Neuronal stem cell (in vitro differentiated cells): ENCODE measurements around the gene PIGN.
A peak's percentile ranks its signal among the peaks of the same experiment; 100 is the strongest.

ENCODE experiments used
- DNase-seq: peaks from one replicate; pipeline ENCODE4 v3.0.0-alpha.2; 2013; ENCODE audit warnings: low spot score
- H2AFZ ChIP-seq: one replicate; pipeline ENCODE4 v1.6.1; 2013; ENCODE audit warnings: mild to moderate bottlenecking, low read length, inconsistent platforms
- H2AK5ac ChIP-seq: 2 replicates; pipeline ENCODE4 v1.6.1; 2013; ENCODE audit warnings: low read depth, mild to moderate bottlenecking, inconsistent platforms, low read length, moderate library complexity, mixed read lengths
- H2BK120ac ChIP-seq: 2 replicates; pipeline ENCODE4 v1.6.1; 2013; ENCODE audit warnings: low read depth, mild to moderate bottlenecking, inconsistent platforms, low read length, moderate library complexity, mixed read lengths
- H2BK12ac ChIP-seq: one replicate; pipeline ENCODE4 v1.6.1; 2013; ENCODE audit warnings: low read length, inconsistent platforms
- H2BK15ac ChIP-seq: 2 replicates; pipeline ENCODE4 v1.6.1; 2013; ENCODE audit warnings: mild to moderate bottlenecking, low read length, inconsistent platforms, mixed read lengths
- H2BK5ac ChIP-seq: one replicate; pipeline ENCODE4 v1.6.1; 2013; ENCODE audit warnings: inconsistent platforms, mild to moderate bottlenecking, low read length, moderate library complexity
- H3K14ac ChIP-seq: one replicate; pipeline ENCODE4 v1.6.1; 2013; ENCODE audit warnings: low read length, inconsistent platforms
- H3K18ac ChIP-seq: 2 replicates; pipeline ENCODE4 v1.6.1; 2013; ENCODE audit warnings: low read length, inconsistent platforms
- H3K23ac ChIP-seq: 2 replicates; pipeline ENCODE4 v1.6.1; 2013; ENCODE audit warnings: low read depth, mild to moderate bottlenecking, mixed read lengths, low read length, inconsistent platforms; ENCODE audit not compliant: poor library complexity
- H3K27ac ChIP-seq: replicated peaks from 3 replicates; pipeline ENCODE4 v1.5.1; 2013; ENCODE audit warnings: low read length, inconsistent platforms
- H3K27me3 ChIP-seq, 3 experiments: 2 replicates each; pipeline ENCODE4 v1.6.1; 2013; ENCODE audit warnings: low read length in 3 of 3, mild to moderate bottlenecking in 2 of 3, inconsistent platforms in 1 of 3, low read depth in 1 of 3, mixed read lengths in 1 of 3, moderate library complexity in 1 of 3; ENCODE audit not compliant: control insufficient read depth in 3 of 3, insufficient read depth in 3 of 3
- H3K36me3 ChIP-seq, 2 donors: replicated peaks in 1 of 2; 2 replicates each; pipeline ENCODE4 v1.6.1; 2013; ENCODE audit warnings: low read length in 2 of 2; ENCODE audit not compliant: control insufficient read depth in 2 of 2, insufficient read depth in 2 of 2
- H3K4ac ChIP-seq: 2 replicates; pipeline ENCODE4 v1.6.1; 2013; ENCODE audit warnings: inconsistent platforms, mild to moderate bottlenecking, low read length, moderate library complexity
- H3K4me1 ChIP-seq, 2 donors: 1 replicate in 1 of 2; 2 replicates in 1 of 2; pipeline ENCODE4 v1.6.1; 2013; ENCODE audit warnings: low read length in 2 of 2, low read depth in 1 of 2; ENCODE audit not compliant: control insufficient read depth in 2 of 2, insufficient read depth in 1 of 2
- H3K4me2 ChIP-seq: one replicate; pipeline ENCODE4 v1.6.1; 2013; ENCODE audit warnings: mild to moderate bottlenecking, low read length, inconsistent platforms; ENCODE audit not compliant: insufficient read depth, poor library complexity, severe bottlenecking
- H3K4me3 ChIP-seq, 2 donors: 2 replicates each; pipeline ENCODE4 v1.5.1; 2013; ENCODE audit warnings: low read length in 2 of 2, mild to moderate bottlenecking in 2 of 2, inconsistent platforms in 1 of 2, moderate library complexity in 1 of 2
- H3K79me1 ChIP-seq: one replicate; pipeline ENCODE4 v1.6.1; 2013; ENCODE audit warnings: low read depth, mild to moderate bottlenecking, inconsistent platforms, low read length, moderate library complexity
- H3K9ac ChIP-seq: one replicate; pipeline ENCODE4 v1.6.1; 2013; ENCODE audit warnings: mild to moderate bottlenecking, low read depth, low read length, inconsistent platforms; ENCODE audit not compliant: poor library complexity
- H3K9me3 ChIP-seq, 2 donors: replicated peaks in 1 of 2; 2 replicates each; pipeline versions ENCODE3 to v1.6.1; 2013; ENCODE audit warnings: low read length in 2 of 2, mild to moderate bottlenecking in 2 of 2, inconsistent platforms in 1 of 2, low read depth in 1 of 2, mixed read lengths in 1 of 2, moderate library complexity in 1 of 2; ENCODE audit not compliant: control insufficient read depth in 2 of 2, insufficient read depth in 1 of 2
- H4K8ac ChIP-seq: one replicate; pipeline ENCODE4 v1.6.1; 2013; ENCODE audit warnings: low read depth, mild to moderate bottlenecking, inconsistent platforms, low read length, moderate library complexity
- H4K91ac ChIP-seq: one replicate; pipeline ENCODE4 v1.6.1; 2013; ENCODE audit warnings: low read length, low read depth, mild to moderate bottlenecking, inconsistent platforms; ENCODE audit not compliant: poor library complexity
- WGBS, 2 donors: extraction: QIAGEN DNeasy Blood & Tissue Kit; methylation state at CpG; one replicate each; pipeline ENCODE4 v1.1.7; 2013; ENCODE audit warnings: missing lambda C conversion rate in 2 of 2, mixed read lengths in 1 of 2; ENCODE audit not compliant: insufficient read length in 2 of 2, insufficient replicate concordance in 1 of 2; ENCODE audit errors: extremely low coverage in 2 of 2; 5-methylcytosine and 5-hydroxymethylcytosine counted together

PIGN gene

GRCh38 chr18:62001396-62001795, 185.5 kb downstream of the PIGN start:
- H3K14ac ChIP-seq: no peak overlapping the region
- H2BK5ac ChIP-seq: no peak overlapping the region
- H3K4me3 ChIP-seq: no peak overlapping the region
- no peaks in the 10 kb centered on the region for H3K27me3 ChIP-seq
- no peaks in the 10 kb centered on the region for H3K4me1 ChIP-seq
- no peak overlapping the region for H2AK5ac ChIP-seq
- no peak overlapping the region for H2BK15ac ChIP-seq
- H3K9ac ChIP-seq: no peak overlapping the region
- no peak overlapping the region for H3K27ac ChIP-seq
- H3K4ac ChIP-seq: no peak overlapping the region
- H3K9me3 ChIP-seq: peaks cover 8 to 39% of the 10 kb centered on the region in 2 donors
- no peak for DNase-seq
- no peak overlapping the region for H2BK120ac ChIP-seq
- no peaks in the 10 kb centered on the region for H3K79me1 ChIP-seq
- no peak overlapping the region for H4K8ac ChIP-seq
- H3K18ac ChIP-seq: no peak overlapping the region
- H4K91ac ChIP-seq: no peak overlapping the region
- no peak overlapping the region for H2AFZ ChIP-seq
- no peak overlapping the region for H3K23ac ChIP-seq
- H2BK12ac ChIP-seq: no peak overlapping the region
- no peak overlapping the region for H3K4me2 ChIP-seq
- no peaks in the 10 kb centered on the region for H3K36me3 ChIP-seq

GRCh38 chr18:61998957-61999356, 187.9 kb downstream of the PIGN start:
- H3K4me2 ChIP-seq: no peak overlapping the region

GRCh38 chr18:61998335-61998734, 188.5 kb downstream of the PIGN start:
- no CpG with 5 or more reads among the region's 7 CpGs for WGBS, 2 donors
- Histone ChIP-seq H3K27ac (no peak overlapping the region), H2BK15ac (no peak overlapping the region)

More at GRCh38 chr18:61998957-61999356, 187.9 kb downstream of the PIGN start:
- Histone ChIP-seq H2BK120ac (no peak overlapping the region), H3K4me1 (no peaks in the 10 kb centered on the region), H2AK5ac (no peak overlapping the region), H3K27me3 (no peaks in the 10 kb centered on the region), H3K4ac (no peak overlapping the region), H4K8ac (no peak overlapping the region), H2BK12ac (no peak overlapping the region), H3K4me3 (no peak overlapping the region), H2BK15ac (no peak overlapping the region), H3K18ac (no peak overlapping the region), H3K27ac (no peak overlapping the region), H3K14ac (no peak overlapping the region), H2AFZ (peak overlapping the region; percentile 52), H3K9ac (no peak overlapping the region), H2BK5ac (no peak overlapping the region), H3K36me3 (no peaks in the 10 kb centered on the region), H3K79me1 (no peaks in the 10 kb centered on the region), H4K91ac (no peak overlapping the region), H3K9me3 (peaks cover 8 to 25% of the 10 kb centered on the region in 2 donors), H3K23ac (no peak overlapping the region)
- no peak for DNase-seq

GRCh38 chr18:61995618-61996017, 191.2 kb downstream of the PIGN start:
- Histone ChIP-seq H3K9ac (no peak overlapping the region), H2BK15ac (no peak overlapping the region), H3K9me3 (peaks cover 2 to 8% of the 10 kb centered on the region in 2 donors), H2BK120ac (no peak overlapping the region), H3K18ac (no peak overlapping the region), H2BK5ac (no peak overlapping the region), H3K27me3 (no peaks in the 10 kb centered on the region), H4K8ac (no peak overlapping the region), H3K4ac (no peak overlapping the region), H3K79me1 (no peaks in the 10 kb centered on the region), H2AK5ac (no peak overlapping the region), H3K4me3 (no peak overlapping the region), H3K14ac (peak overlapping the region; percentile 28), H3K36me3 (no peaks in the 10 kb centered on the region), H2BK12ac (no peak overlapping the region), H2AFZ (no peak overlapping the region), H3K4me2 (no peak overlapping the region), H3K27ac (no peak overlapping the region), H3K23ac (no peak overlapping the region), H3K4me1 (no peaks in the 10 kb centered on the region), H4K91ac (no peak overlapping the region)
- WGBS, 2 donors: no CpG with 5 or more reads among the region's 1 CpG
- DNase-seq: no peak

More at GRCh38 chr18:61998335-61998734, 188.5 kb downstream of the PIGN start:
- Histone ChIP-seq H3K4me1 (no peaks in the 10 kb centered on the region), H2BK12ac (no peak overlapping the region), H3K36me3 (no peaks in the 10 kb centered on the region), H2AFZ (peak overlapping the region; percentile 52), H3K9me3 (peaks cover 8 to 25% of the 10 kb centered on the region in 2 donors), H3K4me2 (no peak overlapping the region), H3K4ac (no peak overlapping the region), H4K8ac (no peak overlapping the region), H4K91ac (no peak overlapping the region), H3K27me3 (no peaks in the 10 kb centered on the region), H3K18ac (no peak overlapping the region), H2BK5ac (no peak overlapping the region), H2AK5ac (no peak overlapping the region), H3K79me1 (no peaks in the 10 kb centered on the region), H2BK120ac (no peak overlapping the region), H3K23ac (no peak overlapping the region), H3K4me3 (no peak overlapping the region), H3K9ac (no peak overlapping the region), H3K14ac (no peak overlapping the region)
- DNase-seq: no peak
